K562 (cell line): Measurements from ENCODE around the gene FBXO4. TPM values are rescaled to one million over a fixed set of nuclear protein-coding genes. Genes with fewer than 3 reads are reported as not detected.

Experiments used
- ADNP ChIP-seq: fragments of 200-800 bp; sonication (Bioruptor generic); IDR thresholded peaks from 2 replicates; pipeline ENCODE4 v1.6.1; 2016; ENCODE audit warnings: missing genetic modification characterization, missing compliant biosample characterization
- CXXC5 ChIP-seq: fragments of 250-450 bp; sonication (Bioruptor Pico); IDR thresholded peaks from 2 replicates; pipeline ENCODE4 v1.8.0; 2022; ENCODE audit warnings: inconsistent platforms, mild to moderate bottlenecking, moderate library complexity
- DPF2 ChIP-seq: fragments of 450-650 bp; IDR thresholded peaks from 2 replicates; pipeline ENCODE4 v1.6.1; 2016
- EGR1 ChIP-seq: fragments of 450-650 bp; conservative IDR thresholded peaks from 2 replicates; pipeline ENCODE4 v1.6.1; 2017; ENCODE audit warnings: mild to moderate bottlenecking
- ERF ChIP-seq: fragments of 450-650 bp; formaldehyde crosslinking; IDR thresholded peaks from 2 replicates; pipeline ENCODE4 v1.4.0; 2020; ENCODE audit warnings: mild to moderate bottlenecking, mixed read lengths
- FOSL1 ChIP-seq: fragments of 200-800 bp; sonication (Bioruptor generic); conservative IDR thresholded peaks from 2 replicates; pipeline ENCODE4 v1.6.1; 2016; ENCODE audit warnings: missing genetic modification characterization, missing compliant biosample characterization
- JUND ChIP-seq, 2 experiments: IDR thresholded peaks; 2 replicates in 1 of 2; 3 replicates in 1 of 2; pipeline ENCODE4 v1.6.1; 2011; ENCODE audit warnings: borderline replicate concordance in 2 of 2, low read depth in 2 of 2, low read length in 2 of 2, improper control_type of control experiment in 1 of 2, missing biosample characterization in 1 of 2, missing genetic modification characterization in 1 of 2, missing genetic modification reagents in 1 of 2
- KAT8 ChIP-seq: fragments of 450-650 bp; IDR thresholded peaks from 2 replicates; pipeline ENCODE4 v1.6.1; 2016; ENCODE audit warnings: low read depth, mild to moderate bottlenecking
- MEF2A ChIP-seq: IDR thresholded peaks from 2 replicates; pipeline ENCODE4 v1.6.1; 2011; ENCODE audit warnings: low read depth, mild to moderate bottlenecking, low read length, moderate library complexity; ENCODE audit not compliant: control insufficient read depth
- MTA2 ChIP-seq: fragments of 450-650 bp; IDR thresholded peaks from 2 replicates; pipeline ENCODE4 v1.6.1; 2016; ENCODE audit warnings: low read depth
- NFE2L1 ChIP-seq: fragments of 450-650 bp; IDR thresholded peaks from 2 replicates; pipeline ENCODE4 v1.6.1; 2016; ENCODE audit warnings: missing genetic modification characterization, low read depth, mild to moderate bottlenecking, missing compliant biosample characterization, moderate library complexity, borderline replicate concordance
- PCBP2 ChIP-seq: fragments of 200-400 bp; formaldehyde crosslinking; IDR thresholded peaks from 2 replicates; pipeline ENCODE4 v1.6.1; 2018; ENCODE audit warnings: low read length, low read depth, mild to moderate bottlenecking, moderate library complexity; ENCODE audit not compliant: poor library complexity, severe bottlenecking
- PML ChIP-seq: IDR thresholded peaks from 2 replicates; pipeline ENCODE4 v1.6.1; 2012; ENCODE audit warnings: low read length, inconsistent platforms
- SETDB1 ChIP-seq: IDR thresholded peaks from one replicate; pipeline ENCODE4 v1.6.1; 2012; ENCODE audit warnings: low read length, control low read depth, inconsistent platforms
- SMAD1 ChIP-seq: fragments of 150-350 bp; IDR thresholded peaks from 2 replicates; pipeline ENCODE4 v1.6.1; 2014; ENCODE audit warnings: low read length, low read depth; ENCODE audit not compliant: partially characterized antibody
- SMARCC2 ChIP-seq: fragments of 450-650 bp; IDR thresholded peaks from 2 replicates; pipeline ENCODE4 v1.6.1; 2017; ENCODE audit warnings: antibody characterized with exemption, moderate library complexity, mild to moderate bottlenecking, low read depth
- STAG1 ChIP-seq: sonication (generic); formaldehyde crosslinking; IDR thresholded peaks from 2 replicates; pipeline ENCODE4 v1.5.0; 2020; ENCODE audit warnings: missing genetic modification reagents, borderline replicate concordance
- TAF9B ChIP-seq: fragments of 450-650 bp; IDR thresholded peaks from 2 replicates; pipeline ENCODE4 v1.6.1; 2018; ENCODE audit warnings: mild to moderate bottlenecking; ENCODE audit not compliant: partially characterized antibody
- ZNF133 ChIP-seq: fragments of 250-450 bp; sonication (Bioruptor Pico); IDR thresholded peaks from 2 replicates; pipeline ENCODE4 v1.4.0; 2020; ENCODE audit warnings: mild to moderate bottlenecking
- ZNF239 ChIP-seq: fragments of 250-450 bp; sonication (Bioruptor Pico); IDR thresholded peaks from 2 replicates; pipeline ENCODE4 v1.4.0; 2020; ENCODE audit warnings: mild to moderate bottlenecking
- ZNF408 ChIP-seq: fragments of 250-450 bp; sonication (Bioruptor Pico); IDR thresholded peaks from 2 replicates; pipeline ENCODE4 v1.4.0; 2020; ENCODE audit warnings: low read depth, mild to moderate bottlenecking, moderate library complexity
- ZNF449 ChIP-seq: fragments of 250-450 bp; sonication (Bioruptor Pico); IDR thresholded peaks from 2 replicates; pipeline ENCODE4 v1.8.0; 2022; ENCODE audit warnings: moderate library complexity, mild to moderate bottlenecking, inconsistent platforms
- ZNF76 ChIP-seq: fragments of 250-450 bp; sonication (Bioruptor Pico); IDR thresholded peaks from 2 replicates; pipeline ENCODE4 v1.4.0; 2020; ENCODE audit warnings: mild to moderate bottlenecking, moderate library complexity, borderline replicate concordance
- polyA plus RNA-seq, 8 experiments: library from polyadenylated mRNA; depleted of rRNA in 4 of 8; stranded (reverse) in 5 of 8; unstranded in 3 of 8; fragments of >200 nt; fragmentation: Nextera tagmentation in 2 of 8; fragmentation: Illumina TruSeq in 1 of 8; extraction: Ambion mirVana in 2 of 8; extraction: Trizol in 1 of 8; gene quantifications; 2 replicates each; pipeline versions ENCODE4 v1.2.1 to v1.2.3, GENCODE V29; 2011 to 2014; ENCODE audit warnings: inconsistent platforms in 1 of 8, missing spikeins in 1 of 8
- total RNA-seq, 7 experiments: library from RNA; depleted of rRNA in 6 of 7; stranded (reverse); fragments of >200 nt in 6 of 7; fragmentation: Illumina TruSeq in 2 of 7; extraction: Trizol in 2 of 7; gene quantifications; 2 replicates each; pipeline versions ENCODE4 v1.2.1 to v1.2.3, GENCODE V29; 2011 to 2021; ENCODE audit warnings: low replicate concordance in 1 of 7
- TF ChIP-seq, protein P1 (sequence below), 2 experiments: fragments of 150-350 bp in 1 of 2; IDR thresholded peaks; 2 replicates each; pipeline ENCODE4 v1.6.1; 2012 to 2016; ENCODE audit warnings: low read depth in 2 of 2, low read length in 2 of 2, mild to moderate bottlenecking in 1 of 2, moderate library complexity in 1 of 2
- TF ChIP-seq, protein P2 (sequence below): sonication (generic); formaldehyde crosslinking; IDR thresholded peaks from 2 replicates; pipeline ENCODE4 v1.8.1; 2023; ENCODE audit warnings: mild to moderate bottlenecking, missing genetic modification reagents

The FBXO4 gene
- total and polyA plus RNA-seq, 9 of the 15 experiments (the other 6 are each of a cell fraction or from before 2014, with no cell fraction given): 5.9 to 33.4 (median 19.6) TPM

DNA sequence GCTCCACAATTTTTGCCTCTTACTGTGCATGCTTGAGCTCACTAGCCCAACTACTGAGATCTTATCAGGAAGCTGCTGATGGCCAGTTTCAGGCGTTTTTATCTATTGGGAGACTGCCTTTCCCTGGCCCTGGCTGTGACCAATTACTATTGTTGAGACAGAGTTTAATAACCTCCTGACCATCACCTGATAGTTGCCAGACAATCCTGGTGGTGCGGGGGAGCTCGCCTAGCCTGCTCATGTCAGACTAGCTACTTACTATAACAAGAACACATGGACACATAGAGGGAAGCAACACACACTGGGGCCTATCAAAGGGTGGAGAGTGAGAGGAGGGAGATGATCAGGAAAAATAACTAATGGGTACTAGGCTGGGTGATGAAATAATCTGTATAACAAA lies 41.8 kb upstream of the FBXO4 start (continued):
- TF ChIP-seq CXXC5 (CRISPR knock-in tag): peak; percentile 65
- no peak for TF ChIP-seq ZNF408 (CRISPR knock-in tag)
- TF ChIP-seq, protein P1, sequence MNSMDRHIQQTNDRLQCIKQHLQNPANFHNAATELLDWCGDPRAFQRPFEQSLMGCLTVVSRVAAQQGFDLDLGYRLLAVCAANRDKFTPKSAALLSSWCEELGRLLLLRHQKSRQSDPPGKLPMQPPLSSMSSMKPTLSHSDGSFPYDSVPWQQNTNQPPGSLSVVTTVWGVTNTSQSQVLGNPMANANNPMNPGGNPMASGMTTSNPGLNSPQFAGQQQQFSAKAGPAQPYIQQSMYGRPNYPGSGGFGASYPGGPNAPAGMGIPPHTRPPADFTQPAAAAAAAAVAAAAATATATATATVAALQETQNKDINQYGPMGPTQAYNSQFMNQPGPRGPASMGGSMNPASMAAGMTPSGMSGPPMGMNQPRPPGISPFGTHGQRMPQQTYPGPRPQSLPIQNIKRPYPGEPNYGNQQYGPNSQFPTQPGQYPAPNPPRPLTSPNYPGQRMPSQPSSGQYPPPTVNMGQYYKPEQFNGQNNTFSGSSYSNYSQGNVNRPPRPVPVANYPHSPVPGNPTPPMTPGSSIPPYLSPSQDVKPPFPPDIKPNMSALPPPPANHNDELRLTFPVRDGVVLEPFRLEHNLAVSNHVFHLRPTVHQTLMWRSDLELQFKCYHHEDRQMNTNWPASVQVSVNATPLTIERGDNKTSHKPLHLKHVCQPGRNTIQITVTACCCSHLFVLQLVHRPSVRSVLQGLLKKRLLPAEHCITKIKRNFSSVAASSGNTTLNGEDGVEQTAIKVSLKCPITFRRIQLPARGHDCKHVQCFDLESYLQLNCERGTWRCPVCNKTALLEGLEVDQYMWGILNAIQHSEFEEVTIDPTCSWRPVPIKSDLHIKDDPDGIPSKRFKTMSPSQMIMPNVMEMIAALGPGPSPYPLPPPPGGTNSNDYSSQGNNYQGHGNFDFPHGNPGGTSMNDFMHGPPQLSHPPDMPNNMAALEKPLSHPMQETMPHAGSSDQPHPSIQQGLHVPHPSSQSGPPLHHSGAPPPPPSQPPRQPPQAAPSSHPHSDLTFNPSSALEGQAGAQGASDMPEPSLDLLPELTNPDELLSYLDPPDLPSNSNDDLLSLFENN (IDR thresholded peaks at IDR 0.05; ENCODE audit: low read depth in 2 of 2, low read length in 2 of 2): peak in 1 of 2 experiments; percentile 65; a peak in 1 of 4 replicates
- no peak for TF ChIP-seq ZNF133 (CRISPR knock-in tag)
- TF ChIP-seq, protein P2, sequence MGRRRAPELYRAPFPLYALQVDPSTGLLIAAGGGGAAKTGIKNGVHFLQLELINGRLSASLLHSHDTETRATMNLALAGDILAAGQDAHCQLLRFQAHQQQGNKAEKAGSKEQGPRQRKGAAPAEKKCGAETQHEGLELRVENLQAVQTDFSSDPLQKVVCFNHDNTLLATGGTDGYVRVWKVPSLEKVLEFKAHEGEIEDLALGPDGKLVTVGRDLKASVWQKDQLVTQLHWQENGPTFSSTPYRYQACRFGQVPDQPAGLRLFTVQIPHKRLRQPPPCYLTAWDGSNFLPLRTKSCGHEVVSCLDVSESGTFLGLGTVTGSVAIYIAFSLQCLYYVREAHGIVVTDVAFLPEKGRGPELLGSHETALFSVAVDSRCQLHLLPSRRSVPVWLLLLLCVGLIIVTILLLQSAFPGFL (CRISPR knock-in tag): no peak
- TF ChIP-seq SMAD1: peak; percentile 42
- TF ChIP-seq STAG1: no peak
- peak; percentile 44 for TF ChIP-seq EGR1
- peak; percentile 36; the same call in 1 of the 2 replicates for TF ChIP-seq ZNF76 (CRISPR knock-in tag)
- peak; percentile 44 for TF ChIP-seq TAF9B
- TF ChIP-seq SETDB1: no peak
- TF ChIP-seq SMARCC2: 0 out of 2 replicates have a peak, but pooled peaks have one; percentile 45
- no peak for TF ChIP-seq PCBP2
- no peak for TF ChIP-seq NFE2L1 (tag)
- no peak for TF ChIP-seq ERF (CRISPR knock-in tag)
- TF ChIP-seq FOSL1 (tag): 0 out of 2 replicates have a peak, but pooled peaks have one; percentile 25
- TF ChIP-seq PML: peak; percentile 60
- TF ChIP-seq ADNP: no peak
- TF ChIP-seq DPF2: peak; percentile 85
- TF ChIP-seq ZNF239: no peak
- TF ChIP-seq KAT8: no peak
- TF ChIP-seq ZNF449 (CRISPR knock-in tag): no peak
- TF ChIP-seq MEF2A: no peak
- TF ChIP-seq JUND (IDR thresholded peaks at IDR 0.05; ENCODE audit: borderline replicate concordance, low read depth, low read length): 0 out of 2 replicates have a peak, but pooled peaks have one; percentile 40
- no peak; the same call in 2 of the 3 replicates for TF ChIP-seq JUND (tag; IDR thresholded peaks at IDR 0.05; ENCODE audit: borderline replicate concordance, low read depth, low read length)
- TF ChIP-seq MTA2: peak; percentile 70
